MV-4-11 (cell line): ENCODE results near the gene UNC119B.
A peak's percentile ranks its signal among the peaks of the same experiment; 100 is the strongest.
"Not testable (repeated sequence)": the region's sequence is repeated elsewhere in the genome, so short reads cannot be mapped to it uniquely, and the experiment has no call there.

Experiments used
- DNase-seq: peaks from one replicate; lab custom pipeline; 2025; lab: John Stamatoyannopoulos, UW

UNC119B gene

DNA sequence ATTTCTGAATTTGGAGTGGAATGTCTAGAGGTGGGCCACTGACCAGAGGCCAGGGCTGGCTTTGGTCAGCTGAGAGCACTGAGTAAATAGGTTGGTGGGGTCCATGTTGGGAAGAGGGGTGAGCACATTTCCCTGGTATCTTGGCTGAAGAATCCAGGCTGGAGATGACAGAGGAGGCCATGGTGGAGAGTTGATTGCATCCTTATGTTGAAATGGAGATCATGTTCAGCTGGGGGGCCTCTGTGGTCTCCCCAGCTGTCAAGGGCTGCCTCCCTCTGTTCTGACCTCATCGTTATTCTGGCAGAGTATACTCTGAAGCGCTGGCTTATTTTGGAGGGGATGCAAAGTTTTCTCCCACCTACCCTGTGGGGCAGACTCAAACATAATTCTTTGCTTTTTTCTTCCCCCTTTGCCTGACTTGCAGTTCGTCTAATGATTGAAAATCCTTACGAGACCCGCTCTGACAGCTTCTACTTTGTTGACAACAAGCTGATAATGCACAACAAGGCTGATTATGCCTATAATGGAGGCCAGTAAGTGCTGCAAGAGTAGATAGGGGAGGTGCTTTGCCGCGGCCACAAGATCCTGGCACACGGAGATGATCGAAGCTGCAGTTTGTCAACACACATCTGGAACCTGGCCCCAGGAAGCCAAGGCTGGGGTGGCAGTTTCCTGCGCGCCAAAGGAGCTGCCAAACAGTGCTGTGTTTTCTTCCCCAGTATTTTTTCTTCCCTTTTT, 9.4 kb downstream of the UNC119B start:
- DNase-seq, result no peak

DNA sequence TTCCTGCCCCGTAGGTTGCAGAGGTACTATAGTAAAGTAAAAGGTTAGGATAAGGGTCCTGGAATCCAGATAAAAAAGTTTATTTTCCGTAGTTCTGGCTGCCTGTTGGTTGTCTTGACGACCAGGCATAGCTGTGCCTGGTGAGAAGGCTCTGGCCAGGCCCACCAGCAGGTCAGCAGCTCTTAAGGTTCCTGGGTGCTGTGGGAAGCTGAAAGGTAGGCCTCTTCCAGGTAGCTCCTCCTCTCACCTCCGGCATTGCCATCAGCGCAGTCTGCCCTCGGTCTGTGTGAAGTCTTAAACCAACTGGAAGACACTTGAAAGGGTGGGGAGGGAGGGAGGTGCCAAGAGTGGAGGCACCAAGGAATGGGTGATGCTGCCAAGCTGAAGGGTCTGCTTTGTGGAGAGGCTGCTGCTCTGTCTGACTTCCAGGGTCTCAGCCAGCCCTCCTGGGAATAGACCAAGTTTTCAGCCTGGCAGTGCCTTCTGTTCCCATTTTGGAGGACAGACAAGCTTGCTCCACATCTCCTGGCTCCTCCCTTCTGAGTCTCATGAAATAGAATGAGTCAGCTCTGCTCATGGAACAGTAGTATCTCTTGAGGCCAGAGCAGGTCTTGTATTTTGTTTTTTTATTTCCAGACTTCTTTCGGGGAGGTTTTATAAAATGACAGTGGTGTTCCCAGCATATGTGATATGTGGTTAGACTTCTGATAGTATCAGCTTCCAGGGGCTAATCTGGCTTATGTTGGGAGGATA, 10.2 kb downstream of the UNC119B start:
- DNase-seq, result peak; percentile 43

DNA sequence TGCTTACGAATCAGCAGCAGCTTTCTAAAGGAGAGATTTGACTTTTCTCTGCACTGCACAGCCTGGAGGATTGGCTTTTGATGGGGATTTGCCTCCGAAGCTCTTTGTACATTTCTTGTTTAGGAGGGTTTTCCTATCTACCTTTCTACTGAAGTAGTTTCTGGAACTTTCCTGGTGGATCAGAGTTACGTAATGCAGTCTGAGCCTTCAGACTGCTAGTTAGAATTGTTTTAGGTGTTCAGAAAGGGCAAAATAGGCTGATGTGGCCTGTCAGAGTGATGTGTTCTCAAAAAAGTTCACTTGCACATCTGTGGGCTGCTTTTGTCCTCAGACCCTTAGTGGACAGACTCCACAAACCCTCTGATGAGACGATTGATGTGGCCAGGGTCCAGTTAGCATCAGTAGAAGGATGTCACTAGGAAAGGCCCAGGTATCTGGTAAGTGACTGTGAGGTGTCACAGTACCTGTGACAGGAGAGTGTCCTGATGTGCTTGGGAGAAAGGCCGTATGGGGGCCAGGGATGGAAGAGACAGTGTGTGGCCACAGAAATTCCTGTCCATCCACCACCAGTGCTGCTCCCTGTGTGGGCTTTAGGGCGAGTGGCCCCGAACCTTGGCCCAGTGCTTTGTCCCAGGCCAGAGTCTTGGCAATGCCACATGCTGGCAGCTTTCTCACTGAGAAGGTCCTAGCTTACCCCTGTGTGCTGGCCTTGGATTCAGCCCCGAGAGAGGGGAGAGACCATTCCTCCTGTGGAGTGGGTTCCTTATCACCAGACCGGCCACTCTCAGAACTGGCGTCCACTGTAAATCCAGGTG, 10.9 kb downstream of the UNC119B start:
- DNase-seq, result no peak

DNA sequence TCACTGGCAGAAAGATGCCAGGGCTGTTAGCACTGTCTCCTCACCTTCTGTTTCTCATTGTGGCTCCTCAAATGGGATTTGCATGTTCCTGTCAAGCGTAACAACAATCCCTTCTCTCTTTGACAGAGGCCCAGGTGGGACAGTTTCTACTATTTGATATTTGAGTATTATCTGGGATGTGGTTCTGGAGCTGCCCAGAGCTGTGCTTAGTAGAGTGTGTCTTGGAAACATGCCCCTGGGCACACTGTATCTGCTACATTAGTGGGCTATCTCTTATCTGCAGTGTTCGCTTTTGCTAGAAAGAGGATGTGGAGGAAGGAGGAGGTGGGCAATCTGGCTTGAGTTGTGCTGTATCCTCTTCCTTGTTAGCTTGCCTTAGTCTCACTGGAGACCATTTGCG, 11.6 kb downstream of the UNC119B start:
- DNase-seq, result no peak

DNA sequence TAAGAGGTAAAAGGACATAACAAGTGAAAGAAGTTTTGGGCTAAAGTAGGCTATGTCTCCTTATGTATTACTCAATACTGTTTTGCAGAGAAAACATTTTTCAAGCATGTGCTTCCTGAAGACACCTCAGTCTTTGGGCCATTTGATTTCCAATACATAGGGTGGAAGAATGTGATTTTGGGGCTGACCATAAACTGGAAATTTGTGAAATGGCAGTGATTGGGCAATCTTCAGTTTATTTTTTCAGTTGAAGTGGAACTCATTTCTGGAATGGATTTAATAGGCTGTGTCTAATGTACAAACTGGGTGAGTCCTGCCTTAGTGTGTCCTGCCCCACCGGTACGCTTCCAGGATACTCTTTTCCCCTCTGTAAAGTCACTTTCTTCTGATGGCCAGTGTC, 12.5 kb downstream of the UNC119B start:
- no peak for DNase-seq

GRCh38 chr12:120724720-120725119, 14.5 kb downstream of the UNC119B start:
- no peak for DNase-seq

DNA sequence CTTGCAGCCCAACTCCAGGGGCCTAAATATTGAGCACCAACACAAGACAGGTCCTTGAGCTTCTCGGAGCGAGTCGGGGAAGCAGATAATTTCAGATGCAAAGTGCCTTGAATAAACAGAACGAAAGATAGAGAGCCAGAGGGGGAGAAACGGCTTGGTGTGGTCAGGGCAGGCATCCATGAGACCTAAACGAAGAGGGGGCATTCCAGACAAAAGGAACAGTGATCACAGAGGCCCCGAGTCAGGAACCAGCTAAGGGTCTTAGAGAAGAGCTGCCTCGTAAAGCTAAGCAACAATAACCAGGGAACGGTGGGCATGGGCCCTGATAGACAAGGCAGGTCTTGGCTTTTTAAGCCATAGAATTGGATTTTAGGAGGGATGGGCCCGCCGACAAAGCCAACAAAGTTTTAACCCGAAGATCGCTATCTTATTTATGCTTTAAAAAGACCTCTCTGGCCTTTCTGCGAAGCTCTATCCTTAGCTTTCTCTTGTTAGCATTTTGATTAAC, 14.9 kb downstream of the UNC119B start:
- DNase-seq, result no peak

- peak; percentile 86 for DNase-seq
Observed at GRCh38 chr12:120725659-120726509, 15.6 kb downstream of the UNC119B start, which contains the start of gene ACADS. TSS of gene ACADS (plus strand) at chr12:120725826. CDS start at chr12:120725886, 60 bp downstream.

DNA sequence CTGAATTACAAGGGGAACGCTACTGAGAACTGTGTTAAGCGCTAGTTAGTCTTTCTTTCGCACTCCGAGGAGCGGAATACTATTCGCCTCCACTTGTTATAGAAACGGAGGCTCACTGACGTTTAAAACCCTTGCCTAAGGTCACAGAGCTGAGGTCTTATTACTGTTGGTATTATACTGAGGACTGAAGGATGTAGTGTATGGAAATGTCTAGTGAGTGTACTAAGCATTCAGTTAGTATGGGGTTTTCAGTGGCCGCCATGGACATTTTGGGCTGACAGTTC, 16.2 kb downstream of the UNC119B start:
- no peak for DNase-seq

GRCh38 chr12:120726961-120727360, 16.7 kb downstream of the UNC119B start:
- no peak for DNase-seq

GRCh38 chr12:120732198-120732597, 21.9 kb downstream of the UNC119B start:
- DNase-seq, result not testable (repeated sequence)

DNA sequence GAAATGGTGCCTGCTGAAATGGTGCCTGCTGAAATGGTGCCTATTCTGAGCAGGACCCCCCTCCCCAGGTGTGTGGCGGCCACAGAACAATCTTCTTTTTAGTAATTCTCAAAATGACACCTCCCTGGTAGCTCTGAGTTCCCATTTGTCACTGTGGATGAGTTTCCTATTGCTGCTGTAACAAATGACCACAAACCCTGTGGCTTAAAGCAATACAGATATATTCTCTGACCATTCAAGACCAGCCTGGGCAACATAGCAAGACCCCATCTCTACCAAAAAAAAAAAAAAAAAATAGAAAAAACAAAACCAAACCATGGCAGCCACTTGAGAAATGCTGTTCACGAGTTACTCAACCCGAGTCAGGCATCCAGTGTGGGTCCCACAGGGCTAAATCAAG, 23.3 kb downstream of the UNC119B start:
- DNase-seq, result no peak

GRCh38 chr12:120734210-120734609, 24.0 kb downstream of the UNC119B start:
- no peak for DNase-seq

- no peak for DNase-seq
Observed at GRCh38 chr12:120735181-120735580, 24.9 kb downstream of the UNC119B start.

- no peak for DNase-seq
Observed at GRCh38 chr12:120736404-120737331, 26.4 kb downstream of the UNC119B start.

DNA sequence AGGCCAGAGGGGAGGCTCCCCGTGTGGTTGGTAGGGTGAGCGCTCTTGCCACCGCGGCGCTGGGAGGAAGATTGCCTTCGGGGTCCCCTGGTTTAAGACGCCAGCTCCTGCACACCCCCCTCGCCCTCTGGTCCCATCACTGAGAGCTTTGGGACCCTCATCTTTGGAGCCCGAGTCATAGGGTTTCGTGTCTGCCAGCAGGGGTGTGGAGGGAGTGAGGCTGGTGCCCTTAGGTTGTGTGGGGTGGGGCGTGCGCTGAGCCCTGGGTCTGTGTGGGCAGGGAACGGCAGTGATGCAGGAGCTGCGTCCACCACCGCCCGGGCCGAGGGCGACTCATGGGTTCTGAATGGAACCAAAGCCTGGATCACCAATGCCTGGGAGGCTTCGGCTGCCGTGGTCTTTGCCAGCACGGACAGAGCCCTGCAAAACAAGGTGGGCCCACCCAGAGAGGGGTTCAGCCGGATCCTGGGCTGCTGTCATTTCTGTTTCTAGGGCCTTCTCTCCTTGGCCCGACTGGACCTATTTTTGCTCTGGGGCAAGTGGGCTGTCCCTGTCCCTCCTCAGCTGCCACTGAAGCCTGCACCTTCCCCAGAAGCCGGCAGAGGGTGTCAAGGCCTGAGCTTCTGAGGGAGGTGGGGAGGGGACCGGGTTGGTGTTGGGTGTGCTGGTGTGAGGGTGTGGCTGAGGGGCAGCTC, 27.4 kb downstream of the UNC119B start:
- DNase-seq, result no peak

GRCh38 chr12:120738252-120739030, 28.2 kb downstream of the UNC119B start:
- DNase-seq, result no peak

DNA sequence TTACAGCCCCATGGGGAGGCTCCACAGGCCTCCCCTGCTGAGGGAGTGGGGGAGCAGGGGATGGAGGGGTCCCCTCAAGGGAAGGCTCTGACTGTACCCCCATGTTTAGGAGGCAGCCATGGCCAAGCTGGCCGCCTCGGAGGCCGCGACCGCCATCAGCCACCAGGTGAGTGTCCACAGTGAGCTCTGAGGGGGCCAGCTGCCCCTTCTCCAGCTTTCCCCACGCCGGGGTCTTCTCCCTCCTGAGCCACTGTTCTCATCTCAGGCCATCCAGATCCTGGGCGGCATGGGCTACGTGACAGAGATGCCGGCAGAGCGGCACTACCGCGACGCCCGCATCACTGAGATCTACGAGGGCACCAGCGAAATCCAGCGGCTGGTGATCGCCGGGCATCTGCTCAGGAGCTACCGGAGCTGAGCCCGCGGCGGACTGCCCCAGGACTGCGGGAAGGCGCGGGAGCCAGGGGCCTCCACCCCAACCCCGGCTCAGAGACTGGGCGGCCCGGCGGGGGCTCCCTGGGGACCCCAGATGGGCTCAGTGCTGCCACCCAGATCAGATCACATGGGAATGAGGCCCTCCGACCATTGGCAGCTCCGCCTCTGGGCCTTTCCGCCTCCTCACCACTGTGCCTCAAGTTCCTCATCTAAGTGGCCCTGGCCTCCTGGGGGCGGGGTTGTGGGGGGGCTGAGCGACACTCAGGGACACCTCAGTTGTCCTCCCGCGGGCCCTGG, 28.9 kb downstream of the UNC119B start:
- DNase-seq, result no peak
